HL-60 (cell line): ENCODE measurements around the gene SERTAD3.

ENCODE experiments used
- CTCF ChIP-seq: IDR thresholded peaks from one replicate; pipeline ENCODE4 v1.5.1; 2011; ENCODE audit warnings: low read length, control low read depth, inconsistent platforms; ENCODE audit not compliant: insufficient read depth
- POLR2AphosphoS5 ChIP-seq: IDR thresholded peaks from 2 replicates; pipeline ENCODE4 v1.6.1; 2012; ENCODE audit warnings: low read depth
- REST ChIP-seq: IDR thresholded peaks from 2 replicates; pipeline ENCODE4 v1.6.1; 2012; ENCODE audit warnings: low read depth; ENCODE audit not compliant: insufficient replicate concordance

GRCh38 chr19:40443131-40443999 is 770 bp downstream of the SERTAD3 start:
- TF ChIP-seq CTCF = no peak
- no peak for TF ChIP-seq REST
- TF ChIP-seq POLR2AphosphoS5 = no peak
